HepG2 (cell line): ENCODE results near the gene ANKLE1. TPM values are rescaled to one million over a fixed set of nuclear protein-coding genes. Genes with fewer than 3 reads are reported as not detected.

Experiments
- BCL6 ChIP-seq: IDR thresholded peaks from 2 replicates; pipeline ENCODE4 v1.6.1; 2016; ENCODE audit warnings: missing genetic modification reagents, missing compliant biosample characterization
- CBX5 ChIP-seq: sonication (generic); formaldehyde crosslinking; IDR thresholded peaks from 2 replicates; pipeline ENCODE4 v1.4.0; 2020; ENCODE audit warnings: missing genetic modification reagents, borderline replicate concordance
- CHCHD3 ChIP-seq: sonication (generic); formaldehyde crosslinking; IDR thresholded peaks from 2 replicates; pipeline ENCODE4 v1.8.0; 2022; ENCODE audit warnings: mild to moderate bottlenecking, missing genetic modification reagents, moderate library complexity
- ELF3 ChIP-seq: IDR thresholded peaks from 2 replicates; pipeline ENCODE4 v1.6.1; 2016; ENCODE audit warnings: missing genetic modification reagents, missing compliant biosample characterization
- MIER2 ChIP-seq: IDR thresholded peaks from 2 replicates; pipeline ENCODE4 v1.6.1; 2016; ENCODE audit warnings: missing biosample characterization, missing genetic modification reagents
- NFRKB ChIP-seq: fragments of 450-650 bp; IDR thresholded peaks from 2 replicates; pipeline ENCODE4 v1.6.1; 2017
- PHF20 ChIP-seq: sonication (generic); formaldehyde crosslinking; IDR thresholded peaks from 2 replicates; pipeline ENCODE4 v1.5.0; 2020; ENCODE audit warnings: mild to moderate bottlenecking, missing genetic modification reagents
- SMAD1 ChIP-seq: sonication (generic); formaldehyde crosslinking; IDR thresholded peaks from 2 replicates; pipeline ENCODE4 v1.4.0; 2020; ENCODE audit warnings: missing genetic modification reagents, low read depth, mild to moderate bottlenecking, borderline replicate concordance
- SSRP1 ChIP-seq: IDR thresholded peaks from 2 replicates; pipeline ENCODE4 v1.6.1; 2016; ENCODE audit warnings: control low read depth
- STAG1 ChIP-seq: sonication (generic); formaldehyde crosslinking; IDR thresholded peaks from 2 replicates; pipeline ENCODE4 v1.4.0; 2020; ENCODE audit warnings: missing genetic modification reagents
- TARDBP ChIP-seq: sonication (generic); formaldehyde crosslinking; IDR thresholded peaks from 2 replicates; pipeline ENCODE4 v1.8.0; 2022; ENCODE audit warnings: mild to moderate bottlenecking, missing genetic modification reagents
- TFAP4 ChIP-seq: sonication (generic); IDR thresholded peaks from 2 replicates; pipeline ENCODE4 v1.6.1; 2016; ENCODE audit warnings: low read depth, borderline replicate concordance
- TMF1 ChIP-seq: sonication (generic); formaldehyde crosslinking; IDR thresholded peaks from 2 replicates; pipeline ENCODE4 v1.8.1; 2022; ENCODE audit warnings: low read depth, missing genetic modification reagents
- YEATS2 ChIP-seq: sonication (generic); formaldehyde crosslinking; IDR thresholded peaks from 2 replicates; pipeline ENCODE4 v1.4.0; 2020; ENCODE audit warnings: missing genetic modification reagents, borderline replicate concordance
- ZNF230 ChIP-seq: sonication (generic); formaldehyde crosslinking; IDR thresholded peaks from 2 replicates; pipeline ENCODE4 v1.4.0; 2020; ENCODE audit warnings: mild to moderate bottlenecking, missing genetic modification reagents
- ZNF264 ChIP-seq: sonication (generic); formaldehyde crosslinking; IDR thresholded peaks from 2 replicates; pipeline ENCODE4 v1.4.0; 2020; ENCODE audit warnings: missing genetic modification reagents
- ZNF331 ChIP-seq: sonication (generic); formaldehyde crosslinking; IDR thresholded peaks from 2 replicates; pipeline ENCODE4 v1.4.0; 2020; ENCODE audit warnings: missing genetic modification reagents
- ZNF350 ChIP-seq: sonication (generic); formaldehyde crosslinking; IDR thresholded peaks from 2 replicates; pipeline ENCODE4 v1.4.0; 2020; ENCODE audit warnings: mild to moderate bottlenecking, low read depth, missing genetic modification reagents, borderline replicate concordance
- ZNF430 ChIP-seq: sonication (generic); formaldehyde crosslinking; IDR thresholded peaks from 2 replicates; pipeline ENCODE4 v1.9.0; 2021; ENCODE audit warnings: mild to moderate bottlenecking, missing genetic modification reagents
- ZNF503 ChIP-seq: sonication (generic); formaldehyde crosslinking; IDR thresholded peaks from 2 replicates; pipeline ENCODE4 v1.4.0; 2020; ENCODE audit warnings: missing genetic modification reagents
- ZNF605 ChIP-seq: sonication (generic); formaldehyde crosslinking; IDR thresholded peaks from 2 replicates; pipeline ENCODE4 v1.8.0; 2022; ENCODE audit warnings: mild to moderate bottlenecking, missing genetic modification reagents
- ZNF776 ChIP-seq: sonication (generic); formaldehyde crosslinking; IDR thresholded peaks from 2 replicates; pipeline ENCODE4 v1.4.0; 2020; ENCODE audit warnings: mild to moderate bottlenecking, missing genetic modification reagents
- polyA plus RNA-seq, 8 experiments: library from polyadenylated mRNA; depleted of rRNA in 3 of 8; stranded (reverse) in 7 of 8; unstranded in 1 of 8; fragments of >200 nt; fragmentation: Illumina TruSeq in 4 of 8; extraction: Trizol in 4 of 8; gene quantifications; 2 replicates each; pipeline versions ENCODE4 v1.2.1 to v1.2.3, GENCODE V29; 2011 to 2016; ENCODE audit warnings: low read depth in 4 of 8, missing spikeins in 1 of 8, mixed read lengths in 1 of 8; ENCODE audit not compliant: insufficient read depth in 1 of 8
- total RNA-seq, 5 experiments: library from RNA; depleted of rRNA; stranded (reverse); fragments of >200 nt; fragmentation: Illumina TruSeq; extraction: Trizol; gene quantifications; 2 replicates each; pipeline ENCODE4 v1.2.3, GENCODE V29; 2016; ENCODE audit warnings: low read depth in 1 of 5
- TF ChIP-seq, protein P1 (sequence below): sonication (generic); formaldehyde crosslinking; IDR thresholded peaks from 2 replicates; pipeline ENCODE4 v1.5.0; 2020; ENCODE audit warnings: mild to moderate bottlenecking, missing genetic modification reagents, moderate library complexity
- TF ChIP-seq, protein P2 (sequence below): IDR thresholded peaks from 2 replicates; pipeline ENCODE4 v1.6.1; 2016; ENCODE audit warnings: missing compliant biosample characterization, missing genetic modification reagents, borderline replicate concordance

The ANKLE1 gene
- total and polyA plus RNA-seq, 2 of the 13 experiments (the other 11 are each of a cell fraction or from before 2014, with no cell fraction given) = 0.69 to 1.5 TPM

DNA sequence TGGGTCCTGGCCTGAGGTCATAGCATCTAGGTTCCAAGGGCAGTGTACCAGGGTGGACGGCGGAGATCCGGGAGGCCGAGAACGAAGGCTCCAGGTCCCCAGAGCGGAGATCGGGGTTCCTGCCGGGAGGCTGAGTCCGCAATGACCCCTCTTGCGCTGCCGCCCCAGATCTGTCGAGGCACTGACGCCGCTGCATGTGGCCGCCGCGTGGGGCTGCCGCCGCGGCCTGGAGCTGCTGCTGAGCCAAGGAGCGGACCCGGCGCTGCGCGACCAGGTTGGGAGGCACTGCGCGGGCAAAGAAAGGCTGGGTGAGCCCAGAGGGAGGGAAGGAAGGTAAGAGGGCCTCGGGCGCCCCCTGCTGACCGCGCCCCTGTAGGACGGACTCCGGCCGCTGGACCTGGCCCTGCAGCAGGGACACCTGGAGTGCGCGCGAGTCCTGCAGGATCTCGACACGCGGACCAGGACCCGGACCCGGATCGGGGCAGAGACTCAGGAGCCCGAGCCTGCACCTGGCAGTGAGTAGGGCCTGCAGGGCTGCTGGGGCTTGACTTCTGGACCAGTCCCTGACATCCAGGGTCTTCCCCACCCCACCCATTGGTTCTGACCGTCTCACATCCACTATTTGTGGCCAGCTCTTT is 906 bp downstream of the ANKLE1 start (continued):
- 0 out of 2 replicates have a peak, but pooled peaks have one; percentile 55 for TF ChIP-seq ZNF230 (CRISPR knock-in tag)
- peak; percentile 99 for TF ChIP-seq STAG1 (CRISPR knock-in tag)
- peak; percentile 38; the same call in 1 of the 2 replicates for TF ChIP-seq TFAP4
- 0 out of 2 replicates have a peak, but pooled peaks have one; percentile 18 for TF ChIP-seq BCL6 (CRISPR knock-in tag)
- TF ChIP-seq ZNF264 (CRISPR knock-in tag) = no peak
- TF ChIP-seq ZNF350 (CRISPR knock-in tag) = peak; percentile 62
- peak; percentile 49; the same call in 1 of the 2 replicates for TF ChIP-seq ZNF430
- TF ChIP-seq SMAD1 = peak; percentile 78; the same call in 1 of the 2 replicates
- TF ChIP-seq PHF20 (CRISPR knock-in tag) = no peak
- TF ChIP-seq CHCHD3 (CRISPR knock-in tag) = peak; percentile 55; the same call in 1 of the 2 replicates
- no peak for TF ChIP-seq TMF1
- TF ChIP-seq, protein P1, sequence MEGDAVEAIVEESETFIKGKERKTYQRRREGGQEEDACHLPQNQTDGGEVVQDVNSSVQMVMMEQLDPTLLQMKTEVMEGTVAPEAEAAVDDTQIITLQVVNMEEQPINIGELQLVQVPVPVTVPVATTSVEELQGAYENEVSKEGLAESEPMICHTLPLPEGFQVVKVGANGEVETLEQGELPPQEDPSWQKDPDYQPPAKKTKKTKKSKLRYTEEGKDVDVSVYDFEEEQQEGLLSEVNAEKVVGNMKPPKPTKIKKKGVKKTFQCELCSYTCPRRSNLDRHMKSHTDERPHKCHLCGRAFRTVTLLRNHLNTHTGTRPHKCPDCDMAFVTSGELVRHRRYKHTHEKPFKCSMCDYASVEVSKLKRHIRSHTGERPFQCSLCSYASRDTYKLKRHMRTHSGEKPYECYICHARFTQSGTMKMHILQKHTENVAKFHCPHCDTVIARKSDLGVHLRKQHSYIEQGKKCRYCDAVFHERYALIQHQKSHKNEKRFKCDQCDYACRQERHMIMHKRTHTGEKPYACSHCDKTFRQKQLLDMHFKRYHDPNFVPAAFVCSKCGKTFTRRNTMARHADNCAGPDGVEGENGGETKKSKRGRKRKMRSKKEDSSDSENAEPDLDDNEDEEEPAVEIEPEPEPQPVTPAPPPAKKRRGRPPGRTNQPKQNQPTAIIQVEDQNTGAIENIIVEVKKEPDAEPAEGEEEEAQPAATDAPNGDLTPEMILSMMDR = peak; percentile 99
- 0 out of 2 replicates have a peak, but pooled peaks have one; percentile 63 for TF ChIP-seq SSRP1 (CRISPR knock-in tag)
- peak; percentile 84 for TF ChIP-seq ZNF776 (CRISPR knock-in tag)
- TF ChIP-seq ZNF503 (CRISPR knock-in tag) = 0 out of 2 replicates have a peak, but pooled peaks have one; percentile 38
- TF ChIP-seq NFRKB = no peak
- 0 out of 2 replicates have a peak, but pooled peaks have one; percentile 37 for TF ChIP-seq MIER2 (CRISPR knock-in tag)
- TF ChIP-seq CBX5 (CRISPR knock-in tag) = 0 out of 2 replicates have a peak, but pooled peaks have one; percentile 15
- TF ChIP-seq ZNF605 (CRISPR knock-in tag) = peak; percentile 48
- no peak for TF ChIP-seq YEATS2 (CRISPR knock-in tag)
- TF ChIP-seq ZNF331 (CRISPR knock-in tag) = 0 out of 2 replicates have a peak, but pooled peaks have one; percentile 39
- peak; percentile 49; the same call in 1 of the 2 replicates for TF ChIP-seq ELF3 (CRISPR knock-in tag)
- TF ChIP-seq, protein P2, sequence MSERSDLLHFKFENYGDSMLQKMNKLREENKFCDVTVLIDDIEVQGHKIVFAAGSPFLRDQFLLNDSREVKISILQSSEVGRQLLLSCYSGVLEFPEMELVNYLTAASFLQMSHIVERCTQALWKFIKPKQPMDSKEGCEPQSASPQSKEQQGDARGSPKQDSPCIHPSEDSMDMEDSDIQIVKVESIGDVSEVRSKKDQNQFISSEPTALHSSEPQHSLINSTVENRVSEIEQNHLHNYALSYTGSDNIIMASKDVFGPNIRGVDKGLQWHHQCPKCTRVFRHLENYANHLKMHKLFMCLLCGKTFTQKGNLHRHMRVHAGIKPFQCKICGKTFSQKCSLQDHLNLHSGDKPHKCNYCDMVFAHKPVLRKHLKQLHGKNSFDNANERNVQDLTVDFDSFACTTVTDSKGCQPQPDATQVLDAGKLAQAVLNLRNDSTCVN (CRISPR knock-in tag) = 0 out of 2 replicates have a peak, but pooled peaks have one; percentile 47
- TF ChIP-seq TARDBP = 0 out of 2 replicates have a peak, but pooled peaks have one; percentile 26
